NCI-H2196 treated with DMSO at 0.1 percent for 48 hours (cell line): ENCODE results near the gene ECSCR.

Source experiments
- DNase-seq: peaks from one replicate; lab custom pipeline; 2025; ENCODE audit not compliant: unreplicated experiment; lab: John Stamatoyannopoulos, UW

ECSCR gene

DNA sequence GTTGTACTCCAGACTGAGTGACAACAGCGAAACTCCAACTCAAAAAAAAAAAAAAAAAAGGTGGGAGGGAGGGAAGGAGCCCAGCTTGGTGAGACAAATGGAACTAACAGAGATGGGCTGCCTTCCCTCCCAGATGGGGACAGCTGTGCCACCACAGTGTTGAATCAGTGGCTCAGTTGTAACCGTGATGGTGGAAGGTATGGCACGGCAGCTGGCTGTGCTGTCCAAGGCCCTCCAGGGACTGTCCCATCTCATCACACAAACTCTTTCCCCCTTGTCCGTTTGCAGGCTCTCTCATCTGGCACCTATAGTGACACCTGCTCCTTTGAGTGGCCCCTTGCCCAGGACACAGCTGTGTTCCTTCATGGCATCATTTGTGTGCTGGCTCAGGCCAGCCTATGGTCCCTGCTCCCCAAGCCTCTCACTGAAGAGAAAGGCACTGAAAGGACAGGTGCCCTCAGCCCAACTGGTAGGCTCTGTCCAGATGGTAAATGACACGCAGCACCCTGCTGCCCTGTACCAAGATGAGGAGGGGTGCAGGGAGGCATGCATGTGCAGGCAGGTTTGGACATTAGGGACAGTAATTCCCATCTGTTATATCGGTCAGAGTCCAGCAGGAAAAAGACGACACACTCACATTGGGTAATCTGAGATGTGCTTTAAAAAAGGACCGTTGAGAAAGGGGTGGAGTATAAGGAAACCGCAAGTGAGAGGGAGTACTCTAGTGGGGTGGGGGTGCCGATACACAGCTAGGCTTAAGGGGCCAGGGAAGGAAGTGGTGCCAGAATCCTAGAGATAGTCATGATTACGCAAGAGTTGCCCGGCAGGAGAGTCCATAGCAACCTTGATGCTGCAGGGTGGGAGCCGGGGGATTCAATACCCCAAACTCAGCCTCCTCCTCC lies 12.6 kb upstream of the ECSCR start:
- DNase-seq: peak; percentile 49

DNA sequence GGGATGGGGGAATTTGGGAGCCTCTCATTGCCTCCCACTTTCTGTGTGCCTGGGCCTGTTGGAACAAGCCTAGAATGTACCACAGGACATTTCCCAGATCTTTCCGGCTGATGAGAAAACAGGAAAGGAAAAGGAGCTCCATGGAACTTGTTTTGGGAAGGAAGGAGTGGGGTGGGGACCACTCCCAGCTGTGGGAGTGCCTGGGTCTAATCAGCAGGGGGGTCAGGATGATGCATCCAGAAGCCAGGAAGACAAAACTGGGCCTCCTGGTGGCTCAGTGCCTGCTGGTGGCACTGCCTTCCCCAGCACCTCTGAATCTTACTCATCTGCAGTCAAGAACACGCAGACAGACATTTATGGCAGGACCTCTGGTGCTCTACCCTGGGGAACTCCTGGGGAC lies 11.0 kb upstream of the ECSCR start:
- no peak for DNase-seq

DNA sequence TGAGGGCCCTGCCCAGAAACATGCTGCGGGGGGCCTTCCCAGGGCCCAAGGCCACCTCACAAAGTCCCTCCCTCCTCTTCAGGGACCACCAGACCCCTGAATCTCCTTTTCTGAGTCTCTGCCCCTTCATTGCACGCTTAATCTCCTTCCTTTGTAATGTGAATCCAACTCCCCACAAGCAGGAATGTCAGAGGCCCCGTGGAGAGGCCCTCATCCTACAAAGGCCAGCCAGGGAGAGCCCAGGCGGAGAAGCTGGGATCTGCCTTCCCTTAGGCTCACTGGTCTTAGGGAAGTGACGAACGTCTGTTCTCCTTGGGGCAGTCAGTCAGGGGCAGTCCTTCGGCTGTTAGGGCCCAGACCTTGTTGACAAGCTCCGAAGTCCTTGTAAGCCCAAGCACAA lies 10.6 kb upstream of the ECSCR start:
- DNase-seq: no peak

DNA sequence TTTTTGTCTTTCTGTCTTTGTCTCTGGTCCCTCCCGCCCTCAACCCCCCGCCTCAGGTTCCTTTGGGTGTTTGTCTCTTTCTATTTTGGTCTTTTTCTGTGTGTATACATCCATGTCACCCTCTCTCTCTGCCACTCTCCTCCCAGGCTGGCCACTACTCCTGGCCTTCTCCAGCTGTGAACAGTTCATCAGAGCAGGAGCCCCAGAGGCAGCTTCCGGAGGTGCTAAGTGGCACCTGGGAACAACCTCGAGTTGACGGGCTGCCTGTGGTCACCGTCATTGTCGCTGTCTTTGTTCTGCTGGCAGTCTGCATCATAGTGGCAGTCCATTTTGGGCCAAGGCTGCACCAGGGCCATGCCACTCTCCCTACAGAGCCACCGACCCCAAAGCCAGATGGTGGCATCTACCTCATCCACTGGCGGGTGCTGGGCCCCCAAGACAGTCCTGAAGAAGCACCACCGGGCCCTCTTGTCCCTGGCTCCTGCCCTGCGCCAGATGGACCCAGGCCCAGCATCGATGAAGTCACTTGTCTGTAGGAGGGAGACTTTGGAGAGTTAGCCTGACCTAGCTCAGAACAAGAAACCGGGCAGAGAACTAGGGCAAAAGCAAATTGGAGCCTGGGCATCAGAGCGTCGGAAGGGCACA lies 10.0 kb upstream of the ECSCR start:
- no peak for DNase-seq

DNA sequence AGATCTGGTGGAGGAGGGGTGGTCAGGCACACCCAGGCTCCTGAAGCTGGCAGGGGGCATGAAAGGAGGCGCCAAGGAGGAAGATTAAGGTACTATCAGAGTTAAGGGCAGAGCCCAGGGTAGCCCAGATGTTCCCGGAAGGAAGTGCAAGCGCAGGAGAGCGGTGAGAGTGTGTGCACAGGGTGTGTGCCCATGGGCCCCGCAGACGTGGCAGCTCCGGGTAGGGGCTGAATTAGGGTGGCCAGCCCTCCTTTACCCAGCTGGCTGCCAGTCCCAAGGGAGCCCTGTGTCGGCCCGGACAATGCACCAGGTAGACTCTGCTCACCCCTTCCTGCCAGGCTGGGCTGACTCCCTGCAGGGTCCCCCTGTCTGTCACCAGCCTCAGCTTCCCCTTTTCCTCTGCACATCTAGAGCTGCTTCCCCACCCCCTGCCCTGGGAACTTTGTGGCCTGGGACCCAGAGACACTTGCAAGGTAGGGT lies 8.3 kb upstream of the ECSCR start, which contains the start of gene SMIM33:
SMIM33 (plus strand) TSS at position 184 of the 480 bp plus-strand sequence; CDS start at position 302, 118 bp downstream.
- DNase-seq: no peak

DNA sequence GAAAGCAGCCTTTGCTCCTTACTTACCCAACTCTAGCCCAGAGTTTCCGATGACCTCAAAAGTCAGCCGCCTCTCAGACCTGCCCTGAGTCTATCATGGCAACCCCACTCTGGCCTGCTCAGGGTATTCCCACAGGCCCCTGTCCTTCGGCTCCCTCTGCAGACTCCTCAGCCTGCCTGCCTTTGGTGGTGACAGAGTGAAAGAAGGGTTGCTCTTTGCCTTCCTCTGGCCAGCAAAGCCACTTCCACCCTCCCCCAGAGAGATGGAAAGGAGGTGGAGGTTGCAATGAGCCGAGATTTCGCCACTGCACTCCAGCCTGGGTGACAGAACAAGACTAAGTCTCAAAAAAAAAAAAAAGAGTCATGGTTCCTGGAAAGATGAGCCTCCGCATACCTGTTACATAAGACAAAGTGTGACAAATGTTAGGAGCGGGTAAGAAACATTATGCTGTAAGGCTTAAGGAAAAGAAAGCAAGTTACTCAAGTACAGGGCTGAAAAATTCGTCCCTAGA lies 5.9 kb upstream of the ECSCR start:
- DNase-seq: no peak

DNA sequence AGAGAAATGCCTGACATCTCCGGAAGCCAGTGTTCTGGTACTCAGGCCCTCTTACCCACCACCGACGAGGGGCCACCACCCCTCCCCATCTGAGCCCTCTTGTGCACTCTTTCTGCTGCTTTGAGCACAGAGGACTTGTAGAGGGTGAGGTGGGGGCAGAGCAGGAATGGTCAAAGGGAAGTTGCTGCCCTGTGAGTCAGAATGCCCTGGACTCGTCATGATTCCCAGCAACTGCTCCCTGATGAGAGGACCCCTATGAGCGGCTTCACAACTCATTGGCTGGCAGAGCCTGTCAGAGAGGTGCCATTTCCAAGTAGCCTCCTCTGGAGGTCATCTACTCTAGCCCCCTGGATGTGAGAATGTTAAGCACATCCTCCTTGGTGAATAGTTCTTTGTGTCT lies 845 bp downstream of the ECSCR start:
- no peak for DNase-seq

DNA sequence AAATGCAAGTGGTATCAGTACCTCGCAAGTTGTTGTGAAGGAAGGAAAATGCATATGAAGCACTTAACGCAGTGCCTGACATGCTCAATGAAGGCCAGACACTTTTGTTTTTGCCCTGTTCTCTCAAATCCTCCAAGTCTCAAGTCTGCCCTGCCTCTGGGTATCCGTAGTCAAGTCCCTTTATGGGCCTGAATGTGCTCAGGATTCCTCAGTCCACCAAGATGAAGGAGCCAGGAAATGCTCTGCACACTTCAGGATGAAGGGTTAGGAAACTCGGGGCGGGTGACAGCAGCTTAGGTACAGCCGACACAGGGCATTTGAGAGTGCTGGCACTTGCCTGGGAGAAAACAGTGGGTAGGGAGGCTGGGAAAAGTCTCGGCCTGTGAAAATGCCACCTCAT lies 1.4 kb downstream of the ECSCR start:
- no peak for DNase-seq

DNA sequence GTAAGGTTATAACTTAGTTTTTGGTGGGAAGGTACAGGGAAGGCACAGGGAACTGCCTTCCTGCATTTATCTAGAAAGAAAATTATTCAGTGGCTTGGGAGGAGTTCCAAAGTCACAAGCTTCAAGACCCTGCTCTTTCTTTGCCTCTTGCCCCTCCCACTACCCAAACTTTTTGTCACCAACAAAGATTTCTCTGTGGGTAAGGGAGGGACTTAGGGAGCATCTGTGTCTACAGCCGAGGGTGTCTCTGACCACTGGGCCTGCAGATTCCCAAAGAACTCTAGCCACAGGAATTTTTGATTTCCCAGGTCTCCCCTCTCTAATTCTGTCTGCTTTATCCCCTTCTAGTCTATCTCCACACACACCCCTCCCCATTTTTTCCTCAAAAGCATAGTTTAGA lies 2.1 kb downstream of the ECSCR start:
- no peak for DNase-seq

DNA sequence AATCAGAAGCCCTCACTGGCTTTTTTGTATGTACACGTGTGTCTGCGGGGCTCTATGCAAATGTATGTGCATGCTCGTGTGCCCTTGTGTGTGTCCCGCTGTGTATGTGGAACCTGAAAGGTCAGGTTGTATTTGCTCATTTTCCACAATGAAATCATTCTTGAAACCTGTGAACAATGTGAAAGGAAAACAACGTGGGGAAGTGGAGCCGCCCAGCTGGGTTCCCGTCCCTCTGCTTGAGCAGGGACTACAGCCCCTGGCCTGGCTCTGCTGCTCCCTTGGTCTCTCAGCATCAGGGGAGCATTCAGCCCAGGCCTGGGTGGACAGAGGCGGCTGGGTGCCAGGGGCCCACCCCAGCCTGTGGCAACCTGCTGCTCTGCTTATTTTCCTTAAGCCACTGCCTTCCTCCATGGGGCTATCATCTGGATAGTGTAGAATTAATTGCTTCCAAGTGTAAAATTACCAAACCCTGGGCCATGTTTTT lies 3.0 kb downstream of the ECSCR start:
- no peak for DNase-seq

DNA sequence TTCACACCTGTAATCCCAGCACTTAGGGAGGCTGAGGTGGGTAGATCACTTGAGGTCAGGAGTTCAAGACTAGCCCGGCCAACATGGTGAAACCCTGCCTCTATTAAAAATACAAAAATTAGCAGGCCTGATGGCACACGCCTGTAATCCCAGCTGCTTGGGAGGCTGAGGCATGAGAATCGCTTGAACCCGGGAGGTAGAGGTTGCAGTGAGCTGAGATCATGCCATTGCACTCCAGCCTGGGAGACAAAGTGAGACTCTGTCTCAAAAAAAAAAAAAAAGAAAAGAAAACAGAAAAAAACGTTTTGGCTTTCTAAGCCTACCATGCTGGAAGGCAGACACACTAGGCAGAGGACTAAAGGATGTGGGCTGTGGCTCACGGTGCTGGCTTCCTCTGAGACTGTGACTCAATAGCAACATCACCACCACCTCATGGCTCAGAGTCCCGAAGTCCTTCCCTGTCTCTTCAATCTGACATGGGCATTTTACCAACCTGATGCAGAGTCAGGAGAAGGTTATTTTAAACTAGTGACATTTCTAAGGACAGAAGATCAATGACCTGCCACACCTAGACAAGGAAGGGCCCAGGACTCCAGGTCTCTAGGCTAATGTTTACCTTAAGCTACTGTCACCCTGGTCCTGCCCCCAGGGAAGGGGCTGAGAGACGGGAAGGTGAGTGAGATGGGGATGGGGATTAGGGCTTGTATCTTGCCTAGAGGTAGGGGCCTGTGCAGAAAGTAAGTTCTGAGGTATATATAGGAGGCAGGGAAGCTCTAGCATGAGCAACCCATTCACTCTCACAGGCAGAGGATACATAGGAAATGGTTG lies 3.7 kb downstream of the ECSCR start:
- no peak for DNase-seq

DNA sequence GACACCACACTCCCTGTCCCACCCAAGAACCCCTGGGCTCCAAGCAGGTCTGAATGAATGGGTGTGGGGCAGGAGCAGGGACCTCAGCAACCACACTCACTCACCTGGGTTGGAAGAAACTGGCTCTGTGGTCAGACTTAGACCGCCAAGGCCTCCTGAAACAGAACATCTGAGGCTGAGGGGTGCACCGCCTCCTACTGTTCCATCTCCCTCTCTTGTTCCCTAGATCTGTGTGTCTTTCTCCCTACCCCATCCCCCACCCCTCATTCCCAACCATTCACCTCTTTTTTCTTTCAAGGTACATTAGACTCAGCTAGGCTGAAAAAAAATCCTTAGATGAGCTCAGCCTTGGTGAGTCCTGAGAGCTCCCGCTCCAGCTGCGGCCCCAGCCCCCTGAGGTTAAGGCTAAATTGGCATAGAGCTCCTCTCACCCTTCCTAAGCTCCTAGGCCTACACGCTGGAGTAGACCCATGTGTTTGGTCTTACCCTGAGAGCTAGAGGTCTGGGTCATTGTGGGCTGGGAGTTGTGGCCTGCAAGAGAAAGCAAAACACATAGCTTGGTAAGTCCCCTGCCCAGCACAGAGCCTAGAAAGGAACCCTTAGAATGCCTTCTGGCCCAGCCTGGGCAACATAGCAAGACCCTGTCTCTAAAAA lies 4.8 kb downstream of the ECSCR start:
- DNase-seq: no peak

DNA sequence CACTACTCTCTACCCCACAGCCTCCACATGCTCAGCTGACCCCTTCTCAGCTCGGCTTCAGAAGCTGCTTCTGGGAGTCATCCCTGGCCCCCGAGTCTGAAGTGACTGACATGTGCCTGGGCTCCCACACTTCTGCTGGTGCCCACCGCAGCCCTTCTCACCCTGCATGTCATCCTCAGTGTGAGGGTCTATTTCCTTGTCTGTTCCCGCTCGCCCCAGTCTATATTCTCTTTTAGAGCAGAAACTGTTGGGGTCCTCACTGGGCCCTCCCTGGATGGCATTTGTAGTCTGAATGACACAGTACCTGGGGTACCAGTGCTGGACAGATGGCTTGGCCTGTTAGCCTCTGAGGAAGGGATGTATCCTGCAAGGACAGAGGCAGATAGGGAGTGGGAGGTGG lies 5.3 kb downstream of the ECSCR start:
- no peak for DNase-seq

DNA sequence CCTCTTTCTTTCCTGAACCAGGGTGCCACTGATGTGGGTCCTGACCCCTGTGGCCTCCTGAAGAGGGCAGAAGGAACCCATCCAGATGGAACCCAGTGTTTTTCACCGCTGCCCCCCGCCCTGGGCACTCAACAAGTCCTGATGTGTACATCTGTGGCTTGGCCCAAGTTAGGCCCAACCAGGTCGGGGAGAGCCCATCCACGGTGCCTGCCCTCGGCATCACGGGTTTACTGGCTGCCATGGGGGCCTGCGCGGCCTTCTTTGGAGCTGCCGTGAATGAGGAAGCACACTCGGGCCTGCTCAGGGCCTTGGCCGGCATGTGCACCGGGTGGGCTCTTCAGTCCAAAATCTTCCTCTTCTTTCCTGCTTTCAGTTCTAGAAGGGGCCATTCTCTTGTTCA lies 5.8 kb downstream of the ECSCR start:
- no peak for DNase-seq

DNA sequence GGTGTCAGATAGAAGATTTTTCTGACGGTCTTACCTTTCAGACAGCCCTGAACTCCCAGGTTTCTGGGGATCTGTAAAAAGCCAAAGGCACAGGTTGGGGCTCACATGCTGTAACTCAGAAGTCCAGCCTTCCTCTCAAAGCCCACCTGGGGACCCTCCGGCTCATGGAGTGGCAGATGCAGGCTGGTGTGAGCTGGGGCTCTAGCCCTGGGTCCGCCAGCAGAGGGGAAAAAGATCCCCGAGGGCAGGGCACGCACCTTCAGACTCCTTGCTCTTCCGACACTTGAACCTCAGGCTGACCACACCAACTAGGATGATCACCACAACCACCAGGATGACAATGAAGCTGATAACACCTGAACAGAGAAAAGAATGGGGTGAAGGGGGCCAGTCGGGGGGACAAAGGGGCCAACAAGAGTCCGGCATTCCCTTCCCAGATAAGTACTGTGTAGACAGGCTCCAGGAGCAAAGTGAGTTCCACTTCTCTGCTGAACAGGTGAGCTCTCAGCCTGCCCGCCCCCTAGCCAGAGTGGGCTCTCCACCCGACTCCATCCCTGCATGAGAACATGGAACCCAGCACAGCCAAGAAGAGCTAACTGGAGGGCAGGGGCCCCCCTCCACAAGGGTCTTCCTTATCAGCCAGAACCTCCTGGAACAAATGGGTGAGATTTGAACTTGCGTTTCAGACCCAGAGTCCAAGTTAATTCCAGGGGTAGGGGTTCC lies 7.8 kb downstream of the ECSCR start:
- no peak for DNase-seq

DNA sequence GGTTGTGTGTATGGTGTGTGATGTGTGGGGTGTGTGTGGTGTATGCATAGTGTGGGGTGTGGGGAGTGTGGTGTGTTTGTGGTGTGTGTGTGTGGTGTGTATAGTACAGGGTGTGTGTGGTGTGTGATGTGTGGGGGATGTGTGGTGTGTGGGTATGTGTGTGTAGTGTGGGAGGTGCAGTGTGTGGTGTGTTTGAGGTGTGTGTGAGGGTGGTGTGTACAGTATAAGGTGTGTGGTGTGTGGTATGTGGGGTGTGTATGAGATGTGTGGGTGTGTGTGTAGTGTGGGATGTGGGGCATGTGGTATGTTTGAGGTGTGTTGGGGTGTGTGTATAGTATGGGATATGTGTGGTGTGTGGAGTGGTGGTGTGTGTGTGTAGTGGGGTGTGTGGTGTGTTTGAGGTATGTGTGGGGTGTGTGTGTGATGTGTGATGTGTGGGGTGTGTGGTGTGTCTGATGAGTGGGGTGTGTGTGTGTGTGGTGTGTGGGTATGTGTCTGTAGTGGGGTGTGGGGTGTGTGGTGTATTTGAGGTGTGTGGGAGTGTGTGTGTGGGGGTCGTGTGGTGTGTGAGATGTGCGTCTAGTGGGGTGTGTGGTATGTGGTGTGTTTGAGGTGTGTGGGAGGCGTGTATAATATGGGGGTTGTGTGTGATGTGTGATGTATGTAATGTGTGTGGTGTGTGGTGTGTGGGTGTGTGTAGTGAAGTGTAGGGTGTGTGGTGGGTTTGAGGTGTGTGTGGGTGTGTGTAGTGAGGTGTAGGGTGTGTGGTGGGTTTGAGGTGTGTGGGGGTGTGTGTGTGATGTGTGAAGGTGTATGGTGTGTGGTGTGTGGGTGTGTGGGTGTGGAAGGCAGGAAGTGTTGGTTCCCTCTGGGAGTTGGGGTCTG lies 8.6 kb downstream of the ECSCR start:
- DNase-seq: no peak

DNA sequence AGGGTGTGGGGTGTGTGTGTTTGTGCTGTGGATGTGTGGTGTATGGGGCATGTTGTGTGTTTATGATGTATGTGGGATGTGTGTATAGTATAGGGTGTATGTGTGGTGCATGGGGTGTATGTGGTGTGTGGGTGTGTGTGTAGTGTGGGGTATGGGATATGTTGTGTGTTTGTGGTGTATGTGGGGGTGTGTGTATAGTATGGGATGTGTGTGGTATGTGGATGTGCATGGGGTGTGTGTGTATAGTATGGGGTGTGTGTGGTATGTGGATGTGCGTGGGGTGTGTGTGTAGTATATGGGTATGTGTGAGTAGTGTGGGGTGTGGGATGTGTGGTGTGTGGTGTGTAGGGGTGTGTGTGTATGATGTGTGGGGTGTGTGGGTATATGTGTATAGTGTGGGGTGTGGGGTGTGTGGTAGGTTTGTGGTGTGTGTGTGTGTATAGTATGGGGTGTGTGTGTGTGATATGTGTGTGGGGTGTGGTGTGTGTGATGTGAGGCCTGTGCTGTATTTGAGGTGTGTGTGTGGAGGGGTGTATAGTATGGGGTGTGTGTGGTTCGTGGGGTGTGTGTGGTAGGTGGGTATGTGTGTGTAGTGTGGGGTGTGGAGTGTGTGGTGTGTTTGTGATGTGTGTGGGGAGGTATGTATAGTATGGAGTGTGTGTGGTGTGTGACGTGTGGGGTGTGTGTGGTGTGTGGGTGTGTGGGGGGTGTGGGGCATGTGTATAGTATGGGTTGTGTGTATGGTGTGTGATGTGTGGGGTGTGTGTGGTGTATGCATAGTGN lies 10.5 kb downstream of the ECSCR start:
- no peak for DNase-seq

DNA sequence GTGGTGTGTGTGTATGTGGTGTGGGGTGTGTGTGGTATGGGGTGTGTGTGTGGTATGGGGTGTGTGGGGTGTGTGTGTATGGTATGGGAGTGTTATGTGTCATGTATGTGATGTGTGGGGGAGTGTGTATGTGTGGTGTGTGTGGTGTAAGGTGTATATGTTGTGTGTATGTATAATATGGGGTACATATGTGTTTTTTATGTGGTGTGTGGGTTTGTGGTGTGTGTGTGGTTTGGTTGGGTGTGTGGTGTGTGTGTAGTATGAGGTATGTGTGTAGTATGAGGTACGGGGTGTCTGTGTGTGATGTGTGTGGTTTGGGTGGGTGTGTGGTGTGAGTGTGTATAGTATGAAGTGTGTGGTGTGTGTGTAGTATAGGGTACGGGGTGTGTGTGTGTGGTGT lies 11.4 kb downstream of the ECSCR start:
- DNase-seq: no peak
